GM19035 (cell line): ENCODE results near the gene PBX2.
"Not testable (repeated sequence)": the region's sequence is repeated elsewhere in the genome, so short reads cannot be mapped to it uniquely, and the experiment has no call there.

ENCODE experiments used
- ATAC-seq: cut with Tn5 transposase; IDR thresholded peaks from one replicate; pipeline ENCODE4 v1.9.1; 2021; ENCODE audit not compliant: unreplicated experiment

Gene PBX2

DNA sequence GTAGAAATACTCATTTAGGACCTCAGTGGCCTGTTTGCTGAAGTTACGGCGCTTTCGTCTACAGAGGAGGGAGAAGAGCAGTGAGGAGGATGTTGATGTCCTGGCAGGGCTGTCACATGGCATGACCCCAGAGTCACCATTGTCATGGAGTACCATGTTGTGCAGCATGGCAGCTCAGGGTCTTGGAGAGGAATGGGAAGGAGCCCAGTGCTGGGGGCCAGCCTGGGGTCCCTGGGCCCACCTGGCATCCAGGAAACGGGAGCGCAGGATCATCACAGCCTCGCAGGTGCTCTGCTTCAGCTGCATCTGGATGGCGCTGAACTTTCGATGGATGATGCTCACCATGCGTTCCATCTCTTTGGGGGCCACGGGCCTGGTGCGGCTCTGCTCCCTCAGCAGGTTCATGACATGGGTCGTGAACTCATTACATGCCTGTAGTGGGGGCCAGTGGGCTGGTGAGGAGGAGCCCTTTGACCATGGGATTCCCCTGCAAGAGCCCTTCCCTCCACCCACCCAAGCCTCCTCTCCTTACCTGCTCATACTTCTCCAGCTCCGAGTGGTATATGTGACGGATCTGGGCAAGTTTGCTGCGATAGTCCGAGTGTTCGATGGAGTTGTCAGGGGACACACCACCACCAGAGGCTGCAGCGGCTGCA lies 2.1 kb downstream of the PBX2 start:
- not testable (repeated sequence) for ATAC-seq

DNA sequence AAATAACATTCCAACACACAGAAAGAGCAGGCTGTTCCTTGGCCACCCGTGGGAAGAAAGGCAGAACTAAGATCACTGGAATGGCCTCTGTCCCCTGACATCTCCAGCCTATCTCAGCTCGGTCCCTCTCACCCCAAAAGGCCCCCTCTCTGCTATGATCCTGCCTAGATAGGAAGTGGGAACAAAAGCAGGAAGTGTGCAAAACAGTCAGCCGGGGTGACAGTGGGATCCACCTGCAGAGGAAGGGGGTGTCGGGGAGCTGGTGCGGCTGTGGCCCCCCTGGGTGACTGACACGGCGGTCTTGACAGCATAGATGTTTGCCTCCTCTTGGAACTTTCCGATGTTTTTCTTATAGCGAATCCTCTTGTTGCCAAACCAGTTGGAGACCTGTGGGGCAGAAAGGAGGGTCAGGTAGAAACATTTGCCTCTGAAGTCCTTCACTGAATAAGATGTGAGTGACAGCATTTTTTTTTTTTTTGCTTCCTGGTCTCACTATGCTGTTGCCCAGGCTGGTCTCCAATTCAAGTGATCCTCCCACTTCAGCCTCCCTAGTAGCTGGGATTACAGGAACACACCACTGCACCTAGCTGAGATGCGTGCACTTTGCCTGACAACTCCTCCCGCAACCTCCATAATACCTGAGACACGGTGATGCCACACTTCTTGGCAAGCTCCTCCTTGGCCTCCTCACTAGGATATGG lies 2.8 kb downstream of the PBX2 start:
- no peak for ATAC-seq

DNA sequence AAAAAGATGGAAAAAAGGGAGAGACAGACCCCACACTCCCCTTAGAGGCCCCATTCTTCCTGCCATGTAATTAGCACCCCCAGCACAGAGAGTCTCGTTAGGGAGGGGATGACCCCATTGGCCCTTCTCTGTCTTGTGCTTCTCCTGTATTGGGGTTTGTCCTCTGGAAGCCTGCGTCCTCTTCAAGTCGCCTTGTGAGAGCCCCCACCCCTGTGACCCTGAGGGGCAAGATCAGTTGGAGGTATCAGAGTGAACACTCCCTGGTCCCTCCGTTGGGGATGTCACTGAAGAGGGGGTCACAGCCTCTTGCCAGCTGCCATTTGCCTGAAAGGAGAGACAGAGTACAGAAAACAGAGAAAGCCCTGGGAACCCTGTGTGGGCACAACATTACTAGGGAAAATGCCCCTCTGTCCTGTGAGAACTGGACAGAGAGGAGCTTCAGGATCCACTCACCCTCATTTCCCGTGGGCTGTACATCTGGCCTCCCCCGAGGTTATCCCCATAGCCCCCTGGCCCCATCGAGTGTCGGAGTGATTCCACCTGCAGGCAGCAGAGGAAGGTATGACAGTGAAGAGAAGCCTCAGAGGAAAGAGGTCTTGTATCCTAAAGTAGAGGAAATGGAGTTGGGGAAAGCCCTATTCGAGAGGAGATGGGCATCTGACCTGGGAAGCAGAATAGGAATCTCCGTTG lies 3.7 kb downstream of the PBX2 start:
- ATAC-seq = not testable (repeated sequence)

DNA sequence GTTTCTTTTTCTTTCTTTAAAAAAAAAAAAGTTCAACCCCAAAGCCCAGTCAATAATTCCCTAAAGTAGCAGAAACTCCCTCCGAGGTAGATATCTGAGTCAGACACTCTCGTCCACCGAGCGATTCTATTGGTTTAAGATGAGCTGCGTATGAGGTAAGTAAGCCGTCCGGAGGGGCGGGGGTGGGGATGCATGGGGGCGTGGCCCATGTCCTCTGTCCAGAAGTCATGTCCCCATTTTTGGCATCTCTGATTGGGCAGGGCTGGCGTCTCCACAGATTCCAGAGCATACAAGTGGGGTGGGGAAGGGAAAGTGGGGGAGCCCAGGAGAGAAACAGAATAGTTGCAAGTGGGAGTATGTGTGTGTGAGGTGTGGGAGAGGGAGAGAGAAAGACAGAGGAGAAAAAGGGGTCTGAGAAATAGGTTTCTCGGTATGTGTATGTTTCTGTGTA lies 4.3 kb downstream of the PBX2 start:
- not testable (repeated sequence) for ATAC-seq

DNA sequence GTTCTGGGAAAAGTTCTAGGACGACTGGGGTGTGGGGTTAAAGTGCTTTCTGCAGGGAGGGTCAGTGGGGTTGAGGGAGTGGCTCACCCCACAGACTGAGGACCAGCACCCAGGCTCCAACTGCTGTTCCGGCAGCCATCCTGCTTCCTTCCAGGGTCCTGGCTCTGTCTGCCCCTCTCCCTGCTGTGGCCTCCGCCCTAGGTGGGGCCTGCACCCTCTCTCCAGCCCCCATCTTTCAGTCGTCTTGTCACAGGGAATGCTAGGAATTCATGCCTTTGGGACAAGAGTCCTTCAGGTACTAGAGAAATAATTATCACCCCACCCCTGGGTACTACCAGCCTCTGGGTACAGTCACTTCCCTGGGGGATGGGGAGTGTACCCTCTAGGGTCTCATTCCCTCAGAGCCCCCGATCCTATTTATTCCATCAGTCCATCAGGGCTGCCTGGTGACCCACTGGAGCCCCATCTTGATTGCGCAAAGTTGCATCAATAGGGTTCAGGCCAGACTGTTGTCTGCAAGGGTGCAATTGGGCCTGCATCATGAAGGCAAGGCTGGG lies 5.8 kb downstream of the PBX2 start, which contains the start of gene AGER:
AGER (minus strand) TSS at position 170 of the 557 bp plus-strand sequence; CDS start at position 139, 31 bp downstream.
- no peak for ATAC-seq

DNA sequence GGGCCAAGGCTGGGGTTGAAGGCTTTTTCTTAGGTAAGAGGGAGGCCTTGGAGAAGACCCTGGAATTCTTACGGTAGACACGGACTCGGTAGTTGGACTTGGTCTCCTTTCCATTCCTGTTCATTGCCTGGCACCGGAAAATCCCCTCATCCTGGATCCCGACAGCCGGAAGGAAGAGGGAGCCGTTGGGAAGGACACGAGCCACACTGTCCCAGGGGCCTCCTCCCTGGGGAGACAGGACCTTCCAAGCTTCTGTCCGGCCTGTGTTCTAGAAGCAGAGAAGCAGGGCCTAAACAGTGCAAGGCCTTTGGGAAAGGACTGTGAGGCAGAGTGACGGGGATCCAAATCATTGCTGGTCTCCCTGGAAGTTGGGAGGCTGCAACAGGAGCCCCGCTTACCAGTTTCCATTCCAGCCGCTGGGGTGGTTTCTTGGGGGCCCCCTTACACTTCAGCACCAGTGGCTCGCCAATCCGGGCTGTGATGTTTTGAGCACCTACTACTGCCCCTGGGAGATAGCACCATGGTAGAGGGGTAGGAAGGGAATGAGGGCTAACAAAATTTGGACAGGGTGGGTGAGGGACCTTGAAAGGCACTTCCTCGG lies 6.4 kb downstream of the PBX2 start:
- no peak for ATAC-seq

DNA sequence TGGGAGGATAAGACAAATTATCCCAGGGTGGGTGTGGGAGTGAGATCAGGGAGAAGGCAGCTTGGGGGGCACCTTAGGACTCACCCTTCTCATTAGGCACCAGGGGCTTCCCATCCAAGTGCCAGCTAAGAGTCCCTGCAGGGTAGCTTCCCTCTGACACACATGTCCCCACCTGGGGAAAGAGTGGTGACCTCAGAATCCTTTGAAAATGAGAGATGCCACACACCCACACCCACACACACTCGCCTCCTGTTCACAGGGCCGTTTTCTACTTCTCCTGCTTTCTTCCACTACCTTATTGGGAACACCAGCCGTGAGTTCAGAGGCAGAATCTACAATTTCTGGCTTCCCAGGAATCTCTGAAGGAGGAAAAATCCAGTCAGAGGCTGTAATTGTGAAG lies 7.0 kb downstream of the PBX2 start:
- ATAC-seq = no peak

DNA sequence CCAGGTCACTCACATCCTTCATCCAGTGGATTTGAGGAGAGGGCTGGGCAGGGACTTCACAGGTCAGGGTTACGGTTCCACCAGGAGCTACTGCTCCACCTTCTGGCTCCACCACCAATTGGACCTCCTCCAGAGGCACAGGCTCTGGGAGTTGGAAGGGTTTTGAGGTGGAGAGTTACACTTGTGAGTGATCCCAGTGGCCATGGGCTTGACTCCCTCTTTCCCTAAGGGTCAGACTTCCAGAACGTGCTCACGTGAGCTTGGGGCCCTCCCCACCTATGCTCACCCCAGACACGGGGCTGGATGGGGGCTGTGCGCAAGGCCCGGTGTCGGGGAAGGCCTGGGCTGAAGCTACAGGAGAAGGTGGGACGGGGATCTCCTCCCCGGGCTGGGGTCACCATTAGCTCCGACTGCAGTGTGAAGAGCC lies 7.4 kb downstream of the PBX2 start:
- no peak for ATAC-seq

DNA sequence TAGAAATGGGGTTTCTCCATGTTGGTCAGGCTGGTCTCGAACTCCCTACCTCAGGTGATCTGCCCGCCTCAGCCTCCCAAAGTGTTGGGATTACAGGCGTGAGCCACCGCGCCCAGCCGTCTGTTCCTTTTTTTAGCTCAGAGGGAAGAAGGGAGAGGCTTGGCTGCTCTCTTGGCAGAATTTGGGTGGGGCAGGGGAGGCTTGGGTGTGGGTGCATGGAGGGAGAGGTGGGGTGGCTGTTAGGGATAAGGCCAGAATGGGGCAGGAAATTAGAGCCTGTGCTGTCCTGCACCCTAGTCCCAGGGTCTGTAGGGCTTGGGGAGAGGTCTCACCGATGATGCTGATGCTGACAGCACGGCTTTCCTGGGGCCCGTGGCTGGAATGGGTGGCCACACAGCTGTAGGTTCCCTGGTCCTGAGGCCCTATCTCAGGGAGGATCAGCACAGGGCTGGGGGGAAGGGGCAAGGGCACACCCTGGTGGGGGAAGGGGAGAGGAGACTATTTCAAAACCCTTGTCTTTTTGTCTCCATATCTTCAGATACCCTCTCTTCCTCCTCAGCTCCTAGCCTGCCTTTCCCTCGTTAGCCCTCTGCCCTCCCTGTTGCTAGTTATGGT lies 8.0 kb downstream of the PBX2 start:
- no peak for ATAC-seq

DNA sequence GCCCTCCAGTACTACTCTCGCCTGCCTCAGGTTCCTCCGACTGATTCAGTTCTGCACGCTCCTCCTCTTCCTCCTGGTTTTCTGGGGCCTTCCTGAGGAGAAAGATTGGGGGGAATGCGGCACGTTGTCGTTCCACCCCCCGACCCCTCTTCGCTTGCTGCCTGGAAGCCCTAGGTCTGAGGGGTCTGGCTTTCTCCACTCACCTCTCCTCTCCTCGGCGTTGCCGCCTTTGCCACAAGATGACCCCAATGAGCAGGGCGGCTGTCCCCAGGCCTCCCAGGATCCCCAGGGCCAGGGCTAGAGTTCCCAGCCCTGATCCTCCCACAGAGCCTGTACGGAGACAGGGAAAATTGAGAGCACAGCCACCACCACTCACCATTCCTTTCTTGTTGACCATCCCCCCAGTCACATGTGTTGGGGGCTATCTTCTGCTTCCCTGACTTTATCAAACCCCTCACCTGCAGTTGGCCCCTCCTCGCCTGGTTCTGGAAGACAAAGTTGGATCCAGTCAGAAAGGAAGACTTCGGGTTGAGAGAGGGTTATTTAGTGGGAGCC lies 8.8 kb downstream of the PBX2 start:
- ATAC-seq = no peak

DNA sequence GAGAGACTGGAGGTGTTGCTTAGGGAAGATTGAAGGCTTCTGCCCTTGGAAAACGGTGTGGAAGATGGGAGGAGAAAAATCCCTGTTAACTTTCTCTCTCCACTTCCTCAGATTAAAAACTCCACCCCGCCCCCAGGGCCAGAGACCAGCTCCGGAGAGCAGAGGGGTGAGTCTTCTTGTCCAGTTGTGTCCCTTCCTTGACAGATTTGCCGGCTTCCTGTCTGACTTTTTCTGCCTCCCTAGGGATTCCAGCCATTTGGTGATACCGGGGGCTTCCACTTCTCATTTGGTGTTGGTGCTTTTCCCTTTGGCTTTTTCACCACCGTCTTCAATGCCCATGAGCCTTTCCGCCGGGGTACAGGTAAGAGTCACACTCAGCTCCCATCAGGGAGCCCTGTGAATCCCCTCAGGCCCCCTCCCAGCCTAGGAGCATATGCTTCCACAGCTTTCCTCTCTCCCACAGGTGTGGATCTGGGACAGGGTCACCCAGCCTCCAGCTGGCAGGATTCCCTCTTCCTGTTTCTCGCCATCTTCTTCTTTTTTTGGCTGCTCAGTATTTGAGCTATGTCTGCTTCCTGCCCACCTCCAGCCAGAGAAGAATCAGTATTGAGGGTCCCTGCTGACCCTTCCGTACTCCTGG lies 10.1 kb downstream of the PBX2 start:
- no peak for ATAC-seq

DNA sequence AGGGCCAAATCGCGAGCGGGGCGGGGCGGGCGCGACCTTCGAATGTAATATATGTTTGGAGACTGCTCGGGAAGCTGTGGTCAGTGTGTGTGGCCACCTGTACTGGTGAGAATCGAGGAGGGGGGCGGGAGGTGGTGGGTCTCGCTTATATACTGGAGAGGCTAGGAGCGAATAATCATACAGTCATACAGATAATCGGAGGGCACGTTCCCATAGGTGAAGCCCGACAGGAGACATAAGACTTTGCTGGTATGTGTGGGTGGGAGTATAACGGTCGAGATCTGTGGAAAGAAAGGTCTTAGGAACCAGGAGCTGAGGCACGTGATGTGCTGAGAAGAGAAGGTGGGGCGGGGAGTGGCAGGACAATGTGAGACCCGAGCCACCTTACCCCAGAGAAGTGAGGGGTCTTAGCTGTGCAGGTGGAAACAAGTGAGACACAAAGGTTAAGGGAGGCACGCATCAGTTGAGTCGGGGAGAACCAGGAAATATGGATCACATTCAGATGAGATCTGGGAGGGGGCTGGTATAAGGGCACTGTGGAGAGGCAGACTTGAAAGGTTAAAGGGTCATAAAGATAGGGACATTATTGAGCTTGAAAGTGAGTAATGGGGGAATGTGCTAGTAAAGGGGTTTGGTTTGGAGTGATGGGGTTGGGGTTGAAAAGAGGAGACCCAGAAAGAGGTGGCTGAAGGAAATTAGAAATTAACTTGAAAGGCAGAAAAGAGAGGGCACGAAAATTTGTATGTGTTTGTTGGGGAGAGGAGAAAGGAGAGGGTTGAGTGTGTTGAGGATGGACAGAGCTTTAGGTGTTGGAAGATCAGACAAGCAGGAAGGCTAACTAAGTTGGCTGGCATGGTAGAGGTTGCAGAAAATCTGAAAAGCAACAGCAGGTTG lies 11.2 kb downstream of the PBX2 start:
- no peak for ATAC-seq

DNA sequence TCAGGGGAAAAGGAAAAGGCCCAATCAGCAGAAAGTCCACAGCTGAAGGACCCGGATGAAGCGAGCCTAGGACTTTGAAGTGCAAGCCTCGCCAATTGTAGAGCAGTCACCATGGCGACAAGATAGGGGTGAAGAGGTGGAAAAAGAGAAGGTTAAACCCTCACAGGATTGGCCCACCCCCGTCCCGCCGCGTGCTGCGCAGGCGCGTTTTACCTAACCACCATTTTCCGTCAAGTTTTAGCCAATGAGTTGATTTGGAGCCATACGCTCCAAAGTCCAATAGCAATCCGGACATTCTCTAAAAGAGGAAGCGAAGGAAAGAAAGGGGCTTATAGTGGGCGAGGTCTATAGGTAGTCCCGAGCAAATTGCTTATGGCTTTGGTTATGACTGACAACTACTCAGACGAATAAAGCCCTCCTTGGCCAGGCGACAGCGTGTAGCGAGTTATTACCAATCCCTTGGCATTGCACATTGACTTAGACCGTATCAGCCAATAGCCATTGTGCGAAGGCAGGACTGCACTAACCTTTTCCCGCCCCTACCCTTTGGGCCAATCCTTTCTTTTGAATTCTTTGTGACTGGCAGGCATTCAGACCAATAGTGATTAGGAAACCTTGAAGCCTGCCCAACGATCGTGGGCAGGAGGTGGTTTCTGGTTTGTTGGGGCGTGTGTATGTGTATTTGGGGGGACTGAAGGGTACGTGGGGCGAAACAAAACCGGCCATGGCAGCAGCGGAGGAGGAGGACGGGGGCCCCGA lies 12.0 kb downstream of the PBX2 start, which contains the start of gene RNF5:
RNF5 (plus strand) TSS at position 618 of the 759 bp plus-strand sequence; CDS start at position 725, 107 bp downstream.
- peak; percentile 78 for ATAC-seq

DNA sequence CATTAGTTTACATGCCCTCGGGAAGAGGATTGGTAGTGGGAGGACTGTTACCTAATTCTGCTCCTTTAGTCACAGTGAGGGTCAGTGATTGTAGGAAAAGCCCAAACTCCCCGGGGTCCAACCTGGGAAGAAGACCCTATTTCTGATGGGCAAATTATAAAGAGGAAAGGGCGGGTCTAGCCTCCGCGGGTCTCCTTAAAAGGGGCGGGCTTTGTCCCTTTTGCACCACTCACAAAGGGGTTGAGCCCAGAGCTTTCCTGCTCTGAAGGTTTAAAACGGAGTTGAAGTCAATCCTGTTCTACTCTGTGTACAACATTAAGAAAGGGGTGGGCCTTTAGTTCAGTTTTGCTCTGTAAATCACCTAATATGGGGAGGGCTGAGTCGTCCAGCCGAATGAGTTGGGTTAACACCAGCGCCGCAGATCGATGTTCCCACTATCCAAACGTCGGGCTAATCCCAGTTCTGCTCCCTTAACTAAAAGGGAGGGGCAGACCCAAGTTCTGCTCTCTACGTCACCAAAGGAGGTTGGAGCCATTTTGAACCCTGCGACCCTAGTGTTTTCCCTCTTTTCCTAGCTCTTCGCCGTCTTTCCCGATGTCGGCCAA lies 12.7 kb downstream of the PBX2 start:
- peak; percentile 0 for ATAC-seq

DNA sequence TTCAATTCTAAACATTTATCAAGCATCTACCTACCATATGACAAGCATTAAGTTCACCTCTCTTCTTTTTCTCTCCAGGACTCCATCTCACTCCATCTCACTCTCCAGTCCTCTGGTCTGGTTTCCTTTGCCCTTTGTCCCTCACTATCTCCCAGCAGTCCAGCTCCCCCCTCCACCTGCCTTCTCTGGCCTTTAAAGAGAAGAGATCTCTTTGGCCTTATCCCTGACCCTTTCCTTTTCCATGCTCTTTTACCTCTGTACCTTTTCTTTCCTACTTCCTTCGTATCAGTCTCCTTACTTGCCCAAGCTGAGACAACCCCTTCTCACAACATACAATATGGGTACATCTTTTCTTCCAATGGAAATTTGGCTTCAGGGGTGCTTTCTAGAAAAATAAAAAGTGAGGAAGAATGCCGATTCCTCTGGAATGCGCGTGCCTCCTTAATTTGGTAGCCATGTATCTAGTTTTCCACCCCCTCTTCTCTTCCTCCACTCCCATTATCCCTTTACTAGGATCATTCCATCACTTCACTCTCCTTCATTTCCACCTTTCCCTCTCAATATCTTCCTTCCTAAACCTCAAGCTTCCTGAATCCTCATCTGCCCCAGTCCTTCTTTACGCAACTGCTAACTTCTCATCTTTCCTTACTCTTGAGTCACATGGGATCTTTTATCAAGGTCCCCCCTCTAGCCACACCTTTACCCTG lies 13.4 kb downstream of the PBX2 start:
- no peak for ATAC-seq

DNA sequence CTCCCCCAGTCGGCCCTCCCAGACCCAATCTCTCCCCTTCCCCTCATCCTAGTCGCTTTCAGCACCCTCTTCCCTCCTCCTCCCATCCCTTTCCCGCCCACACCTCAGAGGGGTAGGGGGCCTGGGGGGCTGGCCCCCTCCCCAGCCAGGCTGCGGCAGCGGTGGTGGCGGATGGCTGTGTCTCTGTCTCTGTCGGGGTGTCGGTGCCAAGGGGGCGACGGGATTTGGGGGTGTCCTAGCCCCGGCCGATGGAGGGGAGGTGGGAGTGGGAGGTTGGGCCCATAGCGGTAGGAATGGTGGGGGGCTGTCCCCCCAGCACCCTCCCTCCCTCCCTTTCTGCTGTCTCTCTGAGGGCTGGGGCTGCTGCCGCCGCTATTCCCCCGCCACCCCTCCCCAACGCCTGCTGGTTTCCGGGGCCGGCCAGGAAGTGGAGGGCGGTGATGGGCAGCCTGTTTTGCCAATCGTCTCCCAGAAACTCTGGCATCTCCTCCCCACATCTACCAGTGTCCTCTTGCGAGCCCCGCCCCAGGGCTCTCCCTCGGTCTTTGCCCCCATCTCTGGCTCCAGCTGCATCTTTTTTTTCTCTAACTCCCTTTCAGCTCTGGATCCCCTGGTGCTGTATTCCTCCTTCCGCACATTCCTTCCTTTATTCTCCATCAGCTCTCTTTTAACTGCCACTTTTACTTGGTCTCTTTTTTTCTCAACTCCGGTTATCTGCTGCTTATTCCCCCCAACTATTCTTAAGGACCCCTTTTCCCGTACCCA lies 14.1 kb downstream of the PBX2 start, which contains the start of gene AGPAT1:
AGPAT1 (minus strand) TSS at position 374 of the 765 bp plus-strand sequence. CDS start 4,588 bp downstream, outside the sequence.
- ATAC-seq = peak; percentile 40
